SK-N-SH treated with all-trans-retinoic acid at 6 μM for 48 hours (cell line): ENCODE results near the gene NSD2.

Experiments used
- ESRRG ChIP-seq: fragments of 250-450 bp; sonication (Bioruptor Pico); IDR thresholded peaks from 2 replicates; pipeline ENCODE4 v1.6.1; 2021; ENCODE audit warnings: mild to moderate bottlenecking
- ZNF565 ChIP-seq: fragments of 450-650 bp; formaldehyde crosslinking; conservative IDR thresholded peaks from 2 replicates; pipeline ENCODE4 v1.5.0; 2020; ENCODE audit warnings: low read depth, mild to moderate bottlenecking, moderate library complexity

GRCh38 chr4:1856943-1857699, 14.1 kb upstream of the NSD2 start:
- no peak for TF ChIP-seq ESRRG (CRISPR knock-in tag)
- no peak for TF ChIP-seq ZNF565 (CRISPR knock-in tag)
